GM23338 (cell line): ENCODE measurements around the gene EDDM13.

Experiments used
- CREB1 ChIP-seq: fragments of 250-450 bp; sonication (Bioruptor Pico); IDR thresholded peaks from 2 replicates; pipeline ENCODE4 v1.5.0; 2020; ENCODE audit warnings: low read depth, mild to moderate bottlenecking, moderate library complexity
- CTCF ChIP-seq, 2 experiments: fragments of 200-600 bp in 1 of 2; sonication (generic) in 1 of 2; conservative IDR thresholded peaks; 2 replicates each; pipeline versions ENCODE4 v1.5.1 to v1.6.1; 2016 to 2017; ENCODE audit warnings: antibody characterized with exemption in 2 of 2, low read depth in 2 of 2, mild to moderate bottlenecking in 2 of 2, moderate library complexity in 1 of 2
- ETS1 ChIP-seq: IDR thresholded peaks from 2 replicates; pipeline ENCODE4 v1.6.1; 2016; ENCODE audit warnings: antibody characterized with exemption
- EZH2 ChIP-seq: fragments of 200-600 bp; sonication (generic); IDR thresholded peaks from one replicate; pipeline ENCODE4 v1.8.0; 2017; ENCODE audit warnings: antibody characterized with exemption, mild to moderate bottlenecking, low read depth; ENCODE audit not compliant: unreplicated experiment
- EZH2phosphoT487 ChIP-seq: fragments of 200-600 bp; sonication (generic); IDR thresholded peaks from one replicate; pipeline ENCODE4 v1.8.1; 2018; ENCODE audit warnings: antibody characterized with exemption; ENCODE audit not compliant: unreplicated experiment
- JUNB ChIP-seq: IDR thresholded peaks from one replicate; pipeline ENCODE4 v1.6.1; 2016; ENCODE audit warnings: antibody characterized with exemption; ENCODE audit not compliant: unreplicated experiment
- NANOG ChIP-seq: IDR thresholded peaks from 2 replicates; pipeline ENCODE4 v1.6.1; 2016; ENCODE audit warnings: antibody characterized with exemption, borderline replicate concordance
- POLR2AphosphoS5 ChIP-seq: IDR thresholded peaks from 2 replicates; pipeline ENCODE4 v1.6.1; 2016; ENCODE audit warnings: antibody characterized with exemption, low read depth
- STAT1 ChIP-seq: IDR thresholded peaks from one replicate; pipeline ENCODE4 v1.6.1; 2016; ENCODE audit warnings: antibody characterized with exemption; ENCODE audit not compliant: unreplicated experiment
- ZNF114 ChIP-seq: fragments of 250-450 bp; sonication (Bioruptor Pico); IDR thresholded peaks from 2 replicates; pipeline ENCODE4 v1.5.0; 2020; ENCODE audit warnings: mild to moderate bottlenecking, moderate library complexity
- ZNF331 ChIP-seq: fragments of 250-450 bp; sonication (Bioruptor Pico); IDR thresholded peaks from 2 replicates; pipeline ENCODE4 v1.5.0; 2020; ENCODE audit warnings: low read depth, mild to moderate bottlenecking, moderate library complexity
- TF ChIP-seq, protein P1 (sequence below): IDR thresholded peaks from one replicate; pipeline ENCODE4 v1.6.1; 2018; ENCODE audit warnings: antibody characterized with exemption; ENCODE audit not compliant: unreplicated experiment

DNA sequence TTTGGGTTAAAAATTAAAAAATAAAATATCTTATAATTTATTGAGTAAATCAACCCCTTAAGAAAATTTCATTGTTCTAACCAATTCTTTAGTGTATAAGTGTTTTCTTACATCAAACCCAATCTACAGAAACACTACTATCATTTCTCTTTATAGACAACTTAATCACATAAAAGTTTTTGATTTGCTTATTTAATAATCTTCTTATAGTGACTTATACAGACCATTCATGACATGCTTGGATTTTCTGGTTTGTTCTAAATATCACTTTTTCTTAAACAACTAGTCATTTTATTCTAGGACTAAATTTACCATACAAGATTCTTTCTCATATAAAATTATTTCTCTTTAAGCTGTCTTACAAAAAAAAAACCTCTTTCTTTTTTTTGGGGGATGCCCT lies 69.4 kb downstream of the EDDM13 start:
- no peak for TF ChIP-seq POLR2AphosphoS5
- no peak for TF ChIP-seq EZH2
- no peak for TF ChIP-seq CTCF (conservative IDR thresholded peaks at IDR 0.05; ENCODE audit: low read depth in 2 of 2)
- TF ChIP-seq EZH2phosphoT487, result no peak
- TF ChIP-seq, protein P1, sequence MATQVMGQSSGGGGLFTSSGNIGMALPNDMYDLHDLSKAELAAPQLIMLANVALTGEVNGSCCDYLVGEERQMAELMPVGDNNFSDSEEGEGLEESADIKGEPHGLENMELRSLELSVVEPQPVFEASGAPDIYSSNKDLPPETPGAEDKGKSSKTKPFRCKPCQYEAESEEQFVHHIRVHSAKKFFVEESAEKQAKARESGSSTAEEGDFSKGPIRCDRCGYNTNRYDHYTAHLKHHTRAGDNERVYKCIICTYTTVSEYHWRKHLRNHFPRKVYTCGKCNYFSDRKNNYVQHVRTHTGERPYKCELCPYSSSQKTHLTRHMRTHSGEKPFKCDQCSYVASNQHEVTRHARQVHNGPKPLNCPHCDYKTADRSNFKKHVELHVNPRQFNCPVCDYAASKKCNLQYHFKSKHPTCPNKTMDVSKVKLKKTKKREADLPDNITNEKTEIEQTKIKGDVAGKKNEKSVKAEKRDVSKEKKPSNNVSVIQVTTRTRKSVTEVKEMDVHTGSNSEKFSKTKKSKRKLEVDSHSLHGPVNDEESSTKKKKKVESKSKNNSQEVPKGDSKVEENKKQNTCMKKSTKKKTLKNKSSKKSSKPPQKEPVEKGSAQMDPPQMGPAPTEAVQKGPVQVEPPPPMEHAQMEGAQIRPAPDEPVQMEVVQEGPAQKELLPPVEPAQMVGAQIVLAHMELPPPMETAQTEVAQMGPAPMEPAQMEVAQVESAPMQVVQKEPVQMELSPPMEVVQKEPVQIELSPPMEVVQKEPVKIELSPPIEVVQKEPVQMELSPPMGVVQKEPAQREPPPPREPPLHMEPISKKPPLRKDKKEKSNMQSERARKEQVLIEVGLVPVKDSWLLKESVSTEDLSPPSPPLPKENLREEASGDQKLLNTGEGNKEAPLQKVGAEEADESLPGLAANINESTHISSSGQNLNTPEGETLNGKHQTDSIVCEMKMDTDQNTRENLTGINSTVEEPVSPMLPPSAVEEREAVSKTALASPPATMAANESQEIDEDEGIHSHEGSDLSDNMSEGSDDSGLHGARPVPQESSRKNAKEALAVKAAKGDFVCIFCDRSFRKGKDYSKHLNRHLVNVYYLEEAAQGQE, result no peak
- TF ChIP-seq JUNB, result no peak
- no peak for TF ChIP-seq ZNF114 (CRISPR knock-in tag)
- no peak for TF ChIP-seq CREB1 (CRISPR knock-in tag)
- TF ChIP-seq ETS1, result no peak
- TF ChIP-seq NANOG, result no peak
- no peak for TF ChIP-seq STAT1
- TF ChIP-seq ZNF331 (CRISPR knock-in tag), result no peak
